Mesothelial cell of epicardium (in vitro differentiated cells): Measurements from ENCODE around the gene GPALPP1. TPM values are rescaled to one million over a fixed set of nuclear protein-coding genes. Genes with fewer than 3 reads are reported as not detected.
A peak's percentile ranks its signal among the peaks of the same experiment; 100 is the strongest.

Source experiments
- DNase-seq, 2 experiments: peaks; one replicate each; pipeline ENCODE4 v3.0.0; 2021; ENCODE audit warnings: low spot score in 2 of 2; ENCODE audit not compliant: unreplicated experiment in 2 of 2
- H3K27ac Mint-ChIP-seq: 2 replicates; pipeline ENCODE4 v1.8.0; 2021; ENCODE audit warnings: mixed read lengths
- H3K27me3 Mint-ChIP-seq: 2 replicates; pipeline ENCODE4 v1.8.0; 2021; ENCODE audit warnings: low read depth, mixed read lengths
- H3K36me3 Mint-ChIP-seq: 2 replicates; pipeline ENCODE4 v1.8.0; 2021; ENCODE audit warnings: mixed read lengths
- H3K4me1 Mint-ChIP-seq: 2 replicates; pipeline ENCODE4 v1.8.0; 2021; ENCODE audit warnings: mixed read lengths
- H3K4me3 Mint-ChIP-seq: 2 replicates; pipeline ENCODE4 v1.8.0; 2021; ENCODE audit warnings: mild to moderate bottlenecking, moderate library complexity, mixed read lengths
- H3K9me3 Mint-ChIP-seq: 2 replicates; pipeline ENCODE4 v1.8.0; 2021; ENCODE audit warnings: mixed read lengths
- total RNA-seq: library from RNA; stranded (reverse); gene quantifications from 3 replicates; pipeline ENCODE4 v1.2.1, GENCODE V29; 2021
- TF ChIP-seq, protein P1 (sequence below): fragments of 200-600 bp; sonication (generic); IDR thresholded peaks from one replicate; pipeline ENCODE4 v1.5.0; 2021; ENCODE audit warnings: antibody characterized with exemption; ENCODE audit not compliant: unreplicated experiment

GPALPP1 gene
- total RNA-seq, 1 donor from 2014 or later, result 33.6 TPM

DNA sequence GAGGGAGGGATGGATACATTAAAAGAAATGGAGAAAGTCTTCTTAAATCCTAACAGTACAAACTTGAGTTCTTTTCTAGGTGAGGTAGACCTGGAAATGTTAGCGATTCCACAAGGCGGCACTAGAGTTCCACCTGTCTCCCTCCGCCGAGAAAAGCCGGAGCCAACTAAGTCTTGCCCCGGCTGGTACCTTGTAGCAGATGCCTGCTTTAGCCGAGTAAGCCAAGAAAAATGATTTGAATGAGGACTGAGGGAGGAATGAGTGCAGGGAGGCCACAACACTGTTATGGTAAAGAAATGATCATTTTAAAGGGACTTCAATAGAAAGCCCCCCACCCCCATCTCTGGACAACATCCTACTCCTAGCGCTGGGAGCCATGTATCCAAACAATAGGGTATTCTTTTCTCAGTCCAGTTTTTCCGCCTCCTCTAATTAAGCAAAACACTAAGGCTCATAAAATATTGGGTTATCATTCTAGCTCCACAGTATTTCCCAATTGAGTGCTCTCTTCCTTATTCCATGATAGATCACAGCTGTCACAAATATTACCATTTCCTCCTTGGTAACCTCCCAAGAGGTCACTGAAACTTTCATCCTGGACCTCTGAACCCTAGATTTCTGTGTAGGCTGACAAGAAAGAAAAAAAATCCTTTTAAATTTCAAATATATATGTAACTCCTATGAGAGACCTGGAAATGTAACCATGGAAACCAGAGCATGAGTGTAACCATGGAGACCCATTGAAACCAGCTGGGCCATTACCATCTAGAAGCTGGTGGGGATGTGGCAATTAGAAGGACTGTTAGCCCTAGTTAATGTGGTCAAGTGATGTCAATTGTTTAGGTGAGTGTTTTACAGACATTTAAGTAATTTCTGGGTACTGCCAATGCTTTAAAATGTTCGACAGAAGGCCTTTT lies 58.3 kb downstream of the GPALPP1 start:
- H3K9me3 Mint-ChIP-seq, result no peaks in the 10 kb centered on the region
- TF ChIP-seq, protein P1, sequence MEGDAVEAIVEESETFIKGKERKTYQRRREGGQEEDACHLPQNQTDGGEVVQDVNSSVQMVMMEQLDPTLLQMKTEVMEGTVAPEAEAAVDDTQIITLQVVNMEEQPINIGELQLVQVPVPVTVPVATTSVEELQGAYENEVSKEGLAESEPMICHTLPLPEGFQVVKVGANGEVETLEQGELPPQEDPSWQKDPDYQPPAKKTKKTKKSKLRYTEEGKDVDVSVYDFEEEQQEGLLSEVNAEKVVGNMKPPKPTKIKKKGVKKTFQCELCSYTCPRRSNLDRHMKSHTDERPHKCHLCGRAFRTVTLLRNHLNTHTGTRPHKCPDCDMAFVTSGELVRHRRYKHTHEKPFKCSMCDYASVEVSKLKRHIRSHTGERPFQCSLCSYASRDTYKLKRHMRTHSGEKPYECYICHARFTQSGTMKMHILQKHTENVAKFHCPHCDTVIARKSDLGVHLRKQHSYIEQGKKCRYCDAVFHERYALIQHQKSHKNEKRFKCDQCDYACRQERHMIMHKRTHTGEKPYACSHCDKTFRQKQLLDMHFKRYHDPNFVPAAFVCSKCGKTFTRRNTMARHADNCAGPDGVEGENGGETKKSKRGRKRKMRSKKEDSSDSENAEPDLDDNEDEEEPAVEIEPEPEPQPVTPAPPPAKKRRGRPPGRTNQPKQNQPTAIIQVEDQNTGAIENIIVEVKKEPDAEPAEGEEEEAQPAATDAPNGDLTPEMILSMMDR, result peak; percentile 76
- H3K27ac Mint-ChIP-seq, result no peak overlapping the region
- H3K27me3 Mint-ChIP-seq, result peaks cover 14% of the 10 kb centered on the region
- H3K4me1 Mint-ChIP-seq, result peaks cover 7% of the 10 kb centered on the region
- H3K4me3 Mint-ChIP-seq, result peak overlapping the region; percentile 78
- DNase-seq, result peak; percentile 51 to 82
- no peaks in the 10 kb centered on the region for H3K36me3 Mint-ChIP-seq

DNA sequence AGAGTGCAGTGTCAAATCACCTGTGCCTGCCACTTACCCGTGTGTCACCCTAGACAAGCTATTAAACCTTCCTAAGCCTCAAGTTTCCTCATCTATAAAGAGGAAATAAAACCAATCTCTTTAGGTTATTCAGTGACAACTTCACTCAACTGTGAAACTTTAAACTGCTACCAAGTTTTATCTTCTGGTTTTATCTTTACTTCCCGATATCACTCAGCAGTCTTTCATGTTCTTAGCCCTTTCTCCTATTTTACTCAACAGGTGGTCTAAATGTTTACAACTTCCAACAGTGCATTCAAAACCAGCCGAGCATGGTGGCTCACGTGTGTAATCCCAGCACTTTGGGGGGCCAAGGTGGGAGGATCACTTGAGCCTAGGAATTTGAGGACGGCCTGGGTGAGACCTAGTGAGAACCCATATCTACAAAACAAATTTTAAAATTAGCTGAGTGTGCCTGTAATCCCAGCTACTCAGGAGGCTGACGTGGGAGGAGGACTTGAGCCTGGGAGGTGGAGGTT lies 59.6 kb downstream of the GPALPP1 start:
- DNase-seq, result no peak
- H3K4me1 Mint-ChIP-seq, result peaks cover 5% of the 10 kb centered on the region
- H3K9me3 Mint-ChIP-seq, result no peaks in the 10 kb centered on the region
- TF ChIP-seq, protein P1, result no peak
- no peak overlapping the region for H3K4me3 Mint-ChIP-seq
- H3K27me3 Mint-ChIP-seq, result peaks cover 14% of the 10 kb centered on the region
- H3K36me3 Mint-ChIP-seq, result no peaks in the 10 kb centered on the region
- H3K27ac Mint-ChIP-seq, result no peak overlapping the region

- no peak overlapping the region for H3K27ac Mint-ChIP-seq
- H3K4me1 Mint-ChIP-seq, result peaks cover 5% of the 10 kb centered on the region
- H3K27me3 Mint-ChIP-seq, result peaks cover 14% of the 10 kb centered on the region
- no peak overlapping the region for H3K4me3 Mint-ChIP-seq
- no peaks in the 10 kb centered on the region for H3K9me3 Mint-ChIP-seq
- no peaks in the 10 kb centered on the region for H3K36me3 Mint-ChIP-seq
- TF ChIP-seq, protein P1, result no peak
- no peak for DNase-seq
These were observed 60.1 kb downstream of the GPALPP1 start for GRCh38 chr13:45049478-45049877.

DNA sequence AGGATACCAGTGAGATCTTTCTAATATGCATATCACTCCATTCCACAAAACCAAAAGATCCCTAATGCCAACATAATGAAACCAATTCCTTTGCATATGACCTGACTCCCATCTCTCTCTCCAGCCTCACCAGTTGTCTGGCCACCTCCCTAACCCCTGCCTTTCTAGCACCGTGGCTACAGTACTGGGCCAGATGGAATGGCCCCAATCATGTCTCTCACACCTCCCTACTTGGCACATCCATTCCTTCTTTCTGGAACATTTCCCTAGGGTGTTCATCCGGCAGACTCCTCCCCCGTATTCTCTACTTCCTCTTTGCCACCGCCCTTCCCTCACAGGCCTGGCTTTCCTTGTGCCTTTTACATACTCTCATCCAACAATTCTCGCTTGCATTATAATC lies 62.0 kb downstream of the GPALPP1 start:
- no peaks in the 10 kb centered on the region for H3K9me3 Mint-ChIP-seq
- no peak overlapping the region for H3K27ac Mint-ChIP-seq
- H3K27me3 Mint-ChIP-seq, result peaks cover 14% of the 10 kb centered on the region
- no peak for DNase-seq
- H3K36me3 Mint-ChIP-seq, result no peaks in the 10 kb centered on the region
- no peak overlapping the region for H3K4me3 Mint-ChIP-seq
- TF ChIP-seq, protein P1, result no peak
- H3K4me1 Mint-ChIP-seq, result peaks cover 13% of the 10 kb centered on the region

DNA sequence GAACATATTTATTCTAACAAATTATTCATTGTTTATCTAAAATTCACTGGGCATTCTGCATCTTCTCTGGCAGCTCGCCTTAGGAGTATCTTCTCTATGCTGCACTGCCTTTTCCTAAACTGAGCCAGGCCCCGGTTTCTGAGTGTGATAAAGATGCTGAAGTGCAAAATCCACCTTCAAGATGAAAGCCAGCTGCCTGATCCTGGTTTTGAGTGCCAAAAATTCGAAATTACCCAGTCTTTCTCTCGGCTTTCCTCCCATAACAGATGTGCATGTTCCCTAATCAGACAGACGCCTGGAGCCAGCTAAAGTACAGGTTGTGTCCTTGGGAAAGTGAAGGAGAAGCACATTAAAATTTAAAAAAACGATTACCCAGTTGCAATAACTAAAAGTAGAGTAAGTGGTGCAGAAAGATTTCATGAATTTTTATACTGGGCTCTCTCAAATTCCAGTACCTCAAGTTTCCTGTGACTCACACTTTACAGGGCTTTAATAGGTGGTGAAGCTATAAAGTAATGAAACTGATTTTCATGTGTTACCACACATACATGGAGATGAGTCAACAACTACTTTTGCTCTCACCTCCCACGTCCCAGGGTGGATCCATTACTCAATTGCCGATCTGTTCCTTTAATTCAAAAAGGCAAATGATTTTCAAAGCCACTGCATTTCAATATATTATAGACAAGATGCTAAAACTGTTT lies 66.0 kb downstream of the GPALPP1 start:
- Mint-ChIP-seq H3K4me1 (peaks cover 13% of the 10 kb centered on the region), H3K9me3 (no peaks in the 10 kb centered on the region), H3K27me3 (peaks cover 9% of the 10 kb centered on the region), H3K27ac (no peak overlapping the region), H3K36me3 (no peaks in the 10 kb centered on the region), H3K4me3 (no peak overlapping the region)
- no peak for DNase-seq
- TF ChIP-seq, protein P1, result no peak
